ENCODE measurements around the gene KRTAP9-3. TPM values are rescaled to one million over a fixed set of nuclear protein-coding genes. Genes with fewer than 3 reads are reported as not detected.
"Not testable (repeated sequence)": the region's sequence is repeated elsewhere in the genome, so short reads cannot be mapped to it uniquely, and the experiment has no call there.

KRTAP9-3 gene
- total and polyA plus RNA-seq, 11 donors: not detected

DNA sequence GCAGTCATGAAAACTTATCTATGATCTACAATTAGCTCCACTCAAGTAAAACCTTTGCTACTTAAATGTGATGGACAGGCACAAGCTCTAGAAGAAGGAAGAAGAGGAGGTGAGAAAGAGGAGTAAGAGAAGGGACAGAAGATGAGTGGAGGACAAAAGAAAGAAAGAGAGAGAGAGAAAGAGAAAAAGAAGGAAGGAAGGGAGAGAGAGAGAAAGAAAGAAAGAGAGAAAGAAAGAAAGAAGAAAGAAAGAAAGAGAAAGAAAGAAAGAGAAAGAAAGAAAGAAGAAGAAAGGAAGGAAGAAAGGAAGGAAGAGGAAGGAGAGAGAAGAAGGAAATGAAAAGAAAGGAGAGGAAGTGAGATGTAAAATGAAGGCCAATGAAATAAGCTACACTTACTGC lies 2.2 kb upstream of the KRTAP9-3 start:
- Histone ChIP-seq H3K9me3 (no peaks in the 10 kb centered on the region), H3K27me3 (peaks cover 0 to 46% (median 6%) of the 10 kb centered on the region in 9 donors), H3K4me3 (no peak overlapping the region), H3K36me3 (no peaks in the 10 kb centered on the region), H3K27ac (no peak overlapping the region), H3K4me1 (no peaks in the 10 kb centered on the region)
- DNase-seq (no peak), ATAC-seq (no peak)
- TF ChIP-seq, protein P1, sequence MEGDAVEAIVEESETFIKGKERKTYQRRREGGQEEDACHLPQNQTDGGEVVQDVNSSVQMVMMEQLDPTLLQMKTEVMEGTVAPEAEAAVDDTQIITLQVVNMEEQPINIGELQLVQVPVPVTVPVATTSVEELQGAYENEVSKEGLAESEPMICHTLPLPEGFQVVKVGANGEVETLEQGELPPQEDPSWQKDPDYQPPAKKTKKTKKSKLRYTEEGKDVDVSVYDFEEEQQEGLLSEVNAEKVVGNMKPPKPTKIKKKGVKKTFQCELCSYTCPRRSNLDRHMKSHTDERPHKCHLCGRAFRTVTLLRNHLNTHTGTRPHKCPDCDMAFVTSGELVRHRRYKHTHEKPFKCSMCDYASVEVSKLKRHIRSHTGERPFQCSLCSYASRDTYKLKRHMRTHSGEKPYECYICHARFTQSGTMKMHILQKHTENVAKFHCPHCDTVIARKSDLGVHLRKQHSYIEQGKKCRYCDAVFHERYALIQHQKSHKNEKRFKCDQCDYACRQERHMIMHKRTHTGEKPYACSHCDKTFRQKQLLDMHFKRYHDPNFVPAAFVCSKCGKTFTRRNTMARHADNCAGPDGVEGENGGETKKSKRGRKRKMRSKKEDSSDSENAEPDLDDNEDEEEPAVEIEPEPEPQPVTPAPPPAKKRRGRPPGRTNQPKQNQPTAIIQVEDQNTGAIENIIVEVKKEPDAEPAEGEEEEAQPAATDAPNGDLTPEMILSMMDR (IDR thresholded peaks at IDR 0.05): no peak
- TF ChIP-seq POLR2A (IDR thresholded peaks at IDR 0.05): no peak
- intact Hi-C loops (cut with DNase I): no loop called here

DNA sequence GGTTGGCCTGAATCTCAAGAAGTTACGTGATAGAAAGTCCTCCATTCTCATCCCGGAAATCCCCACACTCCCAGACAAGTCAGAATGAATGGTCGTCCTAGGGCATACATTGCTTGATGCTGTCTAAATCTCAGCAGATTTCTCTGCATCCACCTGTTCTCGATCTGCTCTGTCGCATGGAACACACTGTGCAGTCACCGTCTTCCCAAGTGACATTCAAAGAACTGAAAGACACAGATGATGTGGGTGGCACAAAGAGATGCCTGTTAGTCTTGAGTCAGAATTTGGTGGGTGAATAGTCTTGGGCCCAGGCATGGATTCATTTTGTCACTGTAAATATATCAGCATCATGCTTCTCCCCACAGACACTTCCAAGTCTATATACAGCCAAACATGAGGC lies 518 bp upstream of the KRTAP9-3 start:
- Histone ChIP-seq H3K27me3 (peaks cover 0 to 35% (median 6%) of the 10 kb centered on the region in 9 donors), H3K36me3 (no peaks in the 10 kb centered on the region), H3K4me3 (no peak overlapping the region), H3K4me1 (no peaks in the 10 kb centered on the region), H3K9me3 (no peaks in the 10 kb centered on the region), H3K27ac (no peak overlapping the region)
- TF ChIP-seq POLR2A (IDR thresholded peaks at IDR 0.05): no peak
- TF ChIP-seq, protein P1 (IDR thresholded peaks at IDR 0.05): no peak
- WGBS, 4 donors: 75 to 86% (median 85%) methylated on average over 6 of the region's 6 CpGs
- DNase-seq (no peak), ATAC-seq (no peak)
- intact Hi-C loops (cut with DNase I): no loop called here

GRCh38 chr17:41237116-41237515 lies 4.9 kb downstream of the KRTAP9-3 start:
- DNase-seq; H3K27ac ChIP-seq; intact Hi-C loops (cut with DNase I); H3K4me3 ChIP-seq; ATAC-seq; H3K9me3 ChIP-seq; H3K36me3 ChIP-seq; H3K4me1 ChIP-seq: not testable (repeated sequence)
- WGBS, 4 donors: 63 to 68% (median 65%) methylated on average over 4 of the region's 4 CpGs
- peaks cover 0 to 32% (median 4%) of the 10 kb centered on the region in 9 donors for H3K27me3 ChIP-seq

GRCh38 chr17:41237949-41238437 lies 5.7 kb downstream of the KRTAP9-3 start, which contains the start of gene KRTAP9-8:
Gene KRTAP9-8, plus strand, starts transcription at chr17:41237999. Its CDS starts 53 bp downstream, at chr17:41238052.
- intact Hi-C loops (cut with DNase I); H3K9me3 ChIP-seq; H3K27ac ChIP-seq; H3K36me3 ChIP-seq; DNase-seq; H3K4me3 ChIP-seq; H3K4me1 ChIP-seq; ATAC-seq: not testable (repeated sequence)
- WGBS, 4 donors: 30 to 53% (median 39%) methylated on average over 2 to 3 of the region's 3 CpGs
- H3K27me3 ChIP-seq: peaks cover 0 to 24% (median 4%) of the 10 kb centered on the region in 9 donors

GRCh38 chr17:41246995-41247787 lies 14.9 kb downstream of the KRTAP9-3 start:
- H3K4me3 ChIP-seq; H3K4me1 ChIP-seq; H3K36me3 ChIP-seq; intact Hi-C loops (cut with DNase I); H3K9me3 ChIP-seq; DNase-seq; ATAC-seq; H3K27ac ChIP-seq: not testable (repeated sequence)
- peaks cover 0 to 19% (median 3%) of the 10 kb centered on the region in 9 donors for H3K27me3 ChIP-seq
- WGBS, 4 donors: 46 to 57% (median 49%) methylated on average over 2 of the region's 2 CpGs

GRCh38 chr17:41249637-41250240 lies 17.5 kb downstream of the KRTAP9-3 start, which contains the start of gene KRTAP9-4:
Gene KRTAP9-4, plus strand, starts transcription at chr17:41249687. Its CDS starts 34 bp downstream, at chr17:41249721.
- intact Hi-C loops (cut with DNase I); H3K27ac ChIP-seq; DNase-seq; H3K4me1 ChIP-seq; H3K9me3 ChIP-seq; H3K4me3 ChIP-seq; H3K36me3 ChIP-seq; ATAC-seq: not testable (repeated sequence)
- 50 to 90% (median 61%) methylated on average over 1 to 2 of the region's 2 CpGs for WGBS, 4 donors
- peaks cover 0 to 34% (median 5%) of the 10 kb centered on the region in 9 donors for H3K27me3 ChIP-seq

Data from heart left ventricle (tissue), 16 donors.